NCI-H2171 treated with DMSO at 0.1 percent for 48 hours (cell line): ENCODE results near the gene PCDHA5.
"Not testable (repeated sequence)": the region's sequence is repeated elsewhere in the genome, so short reads cannot be mapped to it uniquely, and the experiment has no call there.

ENCODE experiments used
- DNase-seq: peaks from one replicate; lab custom pipeline; 2025; lab: John Stamatoyannopoulos, UW

Gene PCDHA5

DNA sequence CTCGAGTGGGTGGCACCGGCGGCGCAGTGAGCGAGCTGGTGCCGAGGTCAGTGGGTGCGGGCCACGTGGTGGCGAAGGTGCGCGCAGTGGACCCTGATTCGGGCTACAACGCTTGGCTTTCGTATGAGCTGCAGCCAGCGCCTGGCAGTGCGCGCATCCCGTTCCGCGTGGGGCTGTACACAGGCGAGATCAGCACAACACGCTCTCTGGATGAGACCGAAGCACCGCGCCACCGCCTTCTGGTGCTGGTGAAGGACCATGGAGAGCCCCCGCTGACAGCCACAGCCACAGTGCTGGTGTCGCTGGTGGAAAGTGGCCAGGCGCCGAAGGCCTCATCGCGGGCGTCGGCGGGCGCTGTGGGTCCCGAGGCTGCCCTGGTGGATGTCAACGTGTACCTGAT, 2.1 kb downstream of the PCDHA5 start:
- no peak for DNase-seq

DNA sequence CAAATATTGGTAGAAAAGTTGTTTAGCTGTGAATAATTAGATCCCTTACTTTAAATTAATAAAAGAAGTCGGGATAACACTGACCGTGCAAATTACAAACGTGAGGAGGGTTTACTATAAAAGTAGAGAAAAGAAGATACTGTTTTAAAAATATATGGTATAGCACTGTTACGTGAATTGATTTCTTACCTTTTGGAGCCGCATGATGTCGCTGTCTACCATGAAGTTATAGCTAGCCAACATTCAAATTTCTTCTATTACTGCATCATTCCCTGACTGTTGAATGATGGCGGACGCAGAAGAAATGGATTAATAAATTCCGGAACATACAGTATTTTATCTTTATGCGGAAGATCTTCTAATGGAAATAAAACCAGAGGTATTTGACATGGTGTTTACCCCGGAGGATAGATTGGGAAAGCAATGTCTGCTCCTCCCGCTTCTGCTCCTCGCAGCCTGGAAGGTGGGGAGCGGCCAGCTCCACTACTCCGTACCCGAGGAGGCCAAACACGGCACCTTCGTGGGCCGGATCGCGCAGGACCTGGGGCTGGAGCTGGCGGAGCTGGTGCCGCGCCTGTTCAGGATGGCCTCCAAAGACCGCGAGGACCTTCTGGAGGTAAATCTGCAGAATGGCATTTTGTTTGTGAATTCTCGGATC, 6.4 kb downstream of the PCDHA5 start, which contains the start of gene PCDHA6:
TSS of gene PCDHA6 (plus strand) at position 257 of the 658 bp plus-strand sequence. CDS start at position 389, 132 bp downstream.
- DNase-seq = peak; percentile 64

DNA sequence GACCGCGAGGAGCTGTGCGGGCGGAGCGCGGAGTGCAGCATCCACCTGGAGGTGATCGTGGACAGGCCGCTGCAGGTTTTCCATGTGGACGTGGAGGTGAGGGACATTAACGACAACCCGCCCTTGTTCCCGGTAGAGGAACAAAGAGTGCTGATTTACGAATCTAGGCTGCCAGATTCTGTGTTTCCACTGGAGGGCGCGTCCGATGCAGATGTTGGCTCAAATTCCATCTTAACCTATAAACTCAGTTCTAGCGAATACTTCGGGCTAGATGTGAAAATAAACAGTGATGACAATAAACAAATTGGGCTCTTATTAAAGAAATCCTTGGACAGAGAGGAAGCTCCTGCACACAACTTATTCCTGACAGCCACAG, 6.9 kb downstream of the PCDHA5 start:
- DNase-seq = peak; percentile 73

DNA sequence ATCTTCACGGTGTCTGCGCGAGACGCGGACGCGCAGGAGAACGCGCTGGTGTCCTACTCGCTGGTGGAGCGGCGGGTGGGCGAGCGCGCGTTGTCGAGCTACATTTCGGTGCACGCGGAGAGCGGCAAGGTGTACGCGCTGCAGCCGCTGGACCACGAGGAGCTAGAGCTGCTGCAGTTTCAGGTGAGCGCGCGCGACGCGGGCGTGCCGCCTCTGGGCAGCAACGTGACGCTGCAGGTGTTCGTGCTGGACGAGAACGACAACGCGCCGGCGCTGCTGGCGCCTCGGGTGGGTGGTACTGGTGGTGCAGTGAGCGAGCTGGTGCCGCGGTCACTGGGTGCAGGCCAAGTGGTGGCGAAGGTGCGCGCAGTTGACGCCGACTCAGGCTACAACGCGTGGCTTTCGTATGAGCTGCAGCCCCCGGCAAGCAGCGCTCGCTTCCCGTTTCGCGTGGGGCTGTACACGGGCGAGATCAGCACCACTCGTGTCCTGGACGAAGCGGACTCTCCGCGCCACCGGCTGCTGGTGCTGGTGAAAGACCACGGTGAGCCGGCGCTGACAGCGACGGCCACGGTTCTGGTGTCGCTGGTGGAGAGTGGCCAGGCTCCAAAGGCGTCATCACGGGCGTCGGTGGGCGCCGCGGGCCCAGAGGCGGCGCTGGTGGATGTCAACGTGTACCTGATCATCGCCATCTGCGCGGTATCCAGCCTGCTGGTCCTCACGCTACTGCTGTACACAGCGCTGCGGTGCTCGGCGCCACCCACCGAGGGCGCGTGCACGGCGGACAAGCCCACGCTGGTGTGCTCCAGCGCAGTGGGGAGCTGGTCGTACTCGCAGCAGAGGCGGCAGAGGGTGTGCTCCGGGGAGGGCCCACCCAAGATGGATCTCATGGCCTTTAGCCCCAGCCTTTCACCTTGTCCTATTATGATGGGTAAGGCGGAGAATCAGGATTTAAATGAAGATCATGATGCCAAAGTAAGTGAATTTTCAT, 8.4 kb downstream of the PCDHA5 start:
- not testable (repeated sequence) for DNase-seq

DNA sequence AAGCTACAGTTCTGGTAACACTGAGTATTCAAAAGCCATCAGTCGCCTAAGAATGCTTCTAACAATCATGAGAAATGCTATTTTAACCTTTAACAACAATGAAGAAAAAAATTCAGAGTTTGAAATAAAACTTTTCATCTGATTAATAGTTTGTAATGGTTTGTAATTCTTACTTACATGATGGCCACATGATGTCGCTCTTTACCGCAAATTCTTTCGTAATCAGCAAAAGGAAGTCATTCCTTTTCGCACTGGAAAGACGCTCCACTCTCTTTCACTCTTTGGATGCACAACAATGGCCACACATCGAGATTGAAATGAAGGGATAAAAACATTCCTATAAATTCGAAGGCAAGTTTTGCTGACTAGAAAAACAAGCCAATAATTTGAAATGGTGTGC, 12.6 kb downstream of the PCDHA5 start, which contains the start of gene PCDHA7:
TSS of gene PCDHA7 (plus strand) at position 277 of the 400 bp plus-strand sequence. CDS start at position 392, 115 bp downstream.
- no peak for DNase-seq

DNA sequence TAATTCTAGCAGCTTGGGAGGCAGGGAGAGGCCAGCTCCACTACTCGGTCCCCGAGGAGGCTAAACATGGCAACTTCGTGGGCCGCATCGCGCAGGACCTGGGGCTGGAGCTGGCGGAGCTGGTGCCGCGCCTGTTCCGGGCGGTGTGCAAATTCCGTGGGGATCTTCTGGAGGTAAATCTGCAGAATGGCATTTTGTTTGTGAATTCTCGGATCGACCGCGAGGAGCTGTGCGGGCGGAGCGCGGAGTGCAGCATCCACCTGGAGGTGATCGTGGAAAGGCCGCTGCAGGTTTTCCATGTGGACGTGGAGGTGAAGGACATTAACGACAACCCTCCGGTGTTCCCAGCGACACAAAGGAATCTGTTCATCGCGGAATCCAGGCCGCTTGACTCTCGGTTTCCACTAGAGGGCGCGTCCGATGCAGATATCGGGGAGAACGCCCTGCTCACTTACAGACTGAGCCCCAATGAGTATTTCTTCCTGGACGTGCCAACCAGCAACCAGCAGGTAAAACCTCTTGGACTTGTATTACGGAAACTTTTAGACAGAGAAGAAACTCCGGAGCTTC, 13.1 kb downstream of the PCDHA5 start:
- DNase-seq = not testable (repeated sequence)

DNA sequence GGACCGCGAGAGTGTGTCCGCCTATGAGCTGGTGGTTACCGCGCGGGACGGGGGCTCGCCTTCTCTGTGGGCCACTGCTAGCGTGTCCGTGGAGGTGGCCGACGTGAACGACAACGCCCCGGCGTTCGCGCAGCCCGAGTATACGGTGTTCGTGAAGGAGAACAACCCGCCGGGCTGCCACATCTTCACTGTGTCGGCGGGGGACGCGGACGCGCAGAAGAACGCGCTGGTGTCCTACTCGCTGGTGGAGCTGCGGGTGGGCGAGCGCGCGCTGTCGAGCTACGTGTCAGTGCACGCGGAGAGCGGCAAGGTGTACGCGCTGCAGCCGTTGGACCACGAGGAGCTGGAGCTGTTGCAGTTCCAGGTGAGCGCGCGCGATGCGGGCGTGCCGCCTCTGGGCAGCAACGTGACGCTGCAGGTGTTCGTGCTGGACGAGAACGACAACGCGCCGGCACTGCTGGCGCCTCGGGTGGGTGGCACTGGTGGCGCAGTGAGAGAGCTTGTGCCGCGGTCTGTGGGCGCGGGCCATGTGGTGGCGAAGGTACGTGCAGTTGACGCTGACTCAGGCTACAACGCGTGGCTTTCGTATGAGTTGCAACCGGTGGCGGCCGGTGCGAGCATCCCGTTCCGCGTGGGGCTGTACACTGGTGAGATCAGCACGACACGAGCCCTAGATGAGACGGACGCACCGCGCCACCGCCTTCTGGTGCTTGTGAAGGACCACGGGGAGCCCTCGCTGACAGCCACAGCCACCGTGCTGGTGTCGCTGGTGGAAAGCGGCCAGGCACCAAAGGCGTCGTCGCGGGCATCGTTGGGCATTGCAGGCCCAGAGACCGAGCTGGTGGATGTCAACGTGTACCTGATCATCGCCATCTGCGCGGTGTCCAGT, 14.5 kb downstream of the PCDHA5 start:
- no peak for DNase-seq

DNA sequence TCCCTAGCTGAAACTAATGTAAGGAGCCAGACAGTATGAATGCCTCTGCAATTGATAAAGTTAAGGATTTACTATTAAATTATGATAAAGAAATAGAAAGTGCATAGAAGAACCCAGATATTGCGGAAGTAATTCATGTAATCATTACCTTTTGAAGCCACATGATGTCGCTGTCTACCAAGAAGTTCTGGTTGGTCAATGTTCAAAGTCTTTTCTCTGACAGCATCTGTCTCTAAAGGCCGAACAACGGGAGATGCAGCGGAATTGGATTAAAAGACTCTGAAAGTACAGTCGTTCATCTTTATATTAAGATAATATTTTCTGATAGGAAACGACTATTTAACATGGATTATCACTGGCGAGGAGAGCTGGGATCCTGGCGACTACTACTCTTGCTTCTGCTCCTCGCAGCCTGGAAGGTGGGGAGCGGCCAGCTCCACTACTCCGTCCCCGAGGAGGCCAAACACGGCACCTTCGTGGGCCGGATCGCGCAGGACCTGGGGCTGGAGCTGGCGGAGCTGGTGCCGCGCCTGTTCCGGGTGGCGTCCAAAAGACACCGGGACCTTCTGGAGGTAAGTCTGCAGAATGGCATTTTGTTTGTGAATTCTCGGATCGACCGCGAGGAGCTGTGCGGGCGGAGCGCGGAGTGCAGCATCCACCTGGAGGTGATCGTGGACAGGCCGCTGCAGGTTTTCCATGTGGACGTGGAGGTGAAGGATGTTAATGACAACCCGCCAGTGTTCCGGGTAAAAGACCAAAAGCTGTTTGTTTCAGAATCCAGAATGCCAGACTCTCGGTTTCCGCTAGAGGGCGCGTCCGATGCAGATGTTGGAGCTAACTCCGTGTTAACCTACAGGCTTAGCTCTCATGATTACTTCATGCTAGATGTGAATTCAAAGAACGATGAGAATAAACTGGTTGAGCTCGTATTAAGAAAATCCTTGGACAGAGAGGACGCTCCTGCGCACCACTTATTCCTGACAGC, 19.9 kb downstream of the PCDHA5 start, which contains the start of gene PCDHA8:
TSS of gene PCDHA8 (plus strand) at position 210 of the 985 bp plus-strand sequence. CDS start at position 345, 135 bp downstream.
- DNase-seq = peak; percentile 3

DNA sequence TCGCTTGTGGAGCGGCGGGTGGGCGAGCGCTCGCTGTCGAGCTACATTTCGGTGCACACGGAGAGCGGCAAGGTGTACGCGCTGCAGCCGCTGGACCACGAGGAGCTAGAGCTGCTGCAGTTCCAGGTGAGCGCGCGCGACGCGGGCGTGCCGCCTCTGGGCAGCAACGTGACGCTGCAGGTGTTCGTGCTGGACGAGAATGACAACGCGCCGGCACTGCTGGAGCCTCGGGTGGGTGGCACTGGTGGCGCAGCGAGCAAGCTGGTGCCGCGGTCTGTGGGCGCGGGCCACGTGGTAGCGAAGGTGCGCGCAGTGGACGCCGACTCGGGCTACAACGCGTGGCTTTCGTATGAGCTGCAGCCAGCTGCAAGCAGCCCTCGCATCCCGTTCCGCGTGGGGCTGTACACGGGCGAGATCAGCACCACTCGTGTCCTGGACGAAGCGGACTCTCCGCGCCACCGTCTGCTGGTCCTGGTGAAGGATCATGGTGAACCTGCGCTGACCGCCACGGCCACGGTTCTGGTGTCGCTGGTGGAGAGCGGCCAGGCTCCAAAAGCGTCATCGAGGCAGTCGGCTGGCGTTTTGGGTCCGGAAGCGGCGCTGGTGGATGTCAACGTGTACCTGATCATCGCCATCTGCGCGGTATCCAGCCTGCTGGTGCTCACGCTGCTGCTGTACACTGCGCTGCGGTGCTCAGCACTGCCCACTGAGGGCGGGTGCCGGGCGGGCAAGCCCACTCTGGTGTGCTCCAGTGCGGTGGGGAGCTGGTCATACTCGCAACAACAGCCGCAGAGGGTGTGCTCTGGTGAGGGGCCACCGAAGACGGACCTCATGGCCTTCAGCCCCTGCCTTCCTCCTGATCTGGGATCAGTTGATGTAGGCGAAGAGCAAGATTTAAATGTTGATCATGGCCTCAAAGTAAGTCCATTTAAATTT, 21.7 kb downstream of the PCDHA5 start:
- DNase-seq = no peak

DNA sequence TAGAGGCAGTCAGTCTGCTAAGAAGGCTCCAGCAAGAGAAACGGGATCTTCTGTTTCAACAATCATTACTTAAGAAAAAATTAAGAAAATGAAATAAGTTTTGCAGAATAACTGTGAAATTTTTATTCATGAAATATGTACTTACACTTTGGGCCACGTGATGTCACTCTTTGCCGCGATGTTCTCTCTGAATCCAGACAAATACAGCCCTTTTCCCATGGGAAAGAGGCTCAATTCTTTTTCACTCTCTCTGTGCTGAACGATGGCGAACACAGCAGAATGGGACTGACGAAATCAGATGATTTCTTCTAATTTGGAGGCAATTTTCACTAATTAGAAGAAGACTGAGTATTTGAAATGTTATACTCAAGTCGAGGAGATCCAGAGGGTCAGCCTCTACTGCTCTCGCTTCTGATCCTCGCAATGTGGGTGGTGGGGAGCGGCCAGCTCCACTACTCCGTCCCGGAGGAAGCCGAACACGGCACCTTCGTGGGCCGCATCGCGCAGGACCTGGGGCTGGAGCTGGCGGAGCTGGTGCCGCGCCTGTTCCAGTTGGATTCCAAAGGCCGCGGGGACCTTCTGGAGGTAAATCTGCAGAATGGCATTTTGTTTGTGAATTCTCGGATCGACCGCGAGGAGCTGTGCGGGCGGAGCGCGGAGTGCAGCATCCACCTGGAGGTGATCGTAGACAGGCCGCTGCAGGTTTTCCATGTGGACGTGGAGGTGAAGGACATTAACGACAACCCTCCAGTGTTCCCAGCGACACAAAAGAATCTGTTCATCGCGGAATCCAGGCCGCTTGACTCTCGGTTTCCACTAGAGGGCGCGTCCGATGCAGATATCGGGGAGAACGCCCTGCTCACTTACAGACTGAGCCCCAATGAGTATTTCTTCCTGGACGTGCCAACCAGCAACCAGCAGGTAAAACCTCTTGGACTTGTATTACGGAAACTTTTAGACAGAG, 27.0 kb downstream of the PCDHA5 start, which contains the start of gene PCDHA9:
TSS of gene PCDHA9 (plus strand) at position 244 of the 964 bp plus-strand sequence. CDS start at position 358, 114 bp downstream.
- not testable (repeated sequence) for DNase-seq

DNA sequence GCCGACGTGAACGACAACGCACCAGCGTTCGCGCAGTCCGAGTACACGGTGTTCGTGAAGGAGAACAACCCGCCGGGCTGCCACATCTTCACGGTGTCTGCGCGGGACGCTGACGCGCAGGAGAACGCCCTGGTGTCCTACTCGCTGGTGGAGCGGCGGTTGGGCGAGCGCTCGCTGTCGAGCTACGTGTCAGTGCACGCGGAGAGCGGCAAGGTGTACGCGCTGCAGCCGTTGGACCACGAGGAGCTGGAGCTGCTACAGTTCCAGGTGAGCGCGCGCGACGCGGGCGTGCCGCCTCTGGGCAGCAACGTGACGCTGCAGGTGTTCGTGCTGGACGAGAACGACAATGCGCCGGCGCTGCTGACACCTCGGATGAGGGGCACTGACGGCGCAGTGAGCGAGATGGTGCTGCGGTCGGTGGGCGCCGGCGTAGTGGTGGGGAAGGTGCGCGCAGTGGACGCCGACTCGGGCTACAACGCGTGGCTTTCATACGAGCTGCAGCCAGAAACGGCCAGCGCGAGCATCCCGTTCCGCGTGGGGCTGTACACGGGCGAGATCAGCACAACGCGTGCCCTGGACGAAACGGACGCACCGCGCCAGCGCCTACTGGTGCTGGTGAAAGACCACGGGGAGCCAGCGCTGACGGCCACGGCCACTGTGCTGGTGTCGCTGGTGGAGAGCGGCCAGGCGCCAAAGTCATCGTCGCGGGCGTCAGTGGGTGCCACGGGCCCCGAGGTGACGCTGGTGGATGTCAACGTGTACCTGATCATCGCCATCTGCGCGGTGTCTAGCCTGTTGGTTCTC, 28.6 kb downstream of the PCDHA5 start:
- DNase-seq = not testable (repeated sequence)

DNA sequence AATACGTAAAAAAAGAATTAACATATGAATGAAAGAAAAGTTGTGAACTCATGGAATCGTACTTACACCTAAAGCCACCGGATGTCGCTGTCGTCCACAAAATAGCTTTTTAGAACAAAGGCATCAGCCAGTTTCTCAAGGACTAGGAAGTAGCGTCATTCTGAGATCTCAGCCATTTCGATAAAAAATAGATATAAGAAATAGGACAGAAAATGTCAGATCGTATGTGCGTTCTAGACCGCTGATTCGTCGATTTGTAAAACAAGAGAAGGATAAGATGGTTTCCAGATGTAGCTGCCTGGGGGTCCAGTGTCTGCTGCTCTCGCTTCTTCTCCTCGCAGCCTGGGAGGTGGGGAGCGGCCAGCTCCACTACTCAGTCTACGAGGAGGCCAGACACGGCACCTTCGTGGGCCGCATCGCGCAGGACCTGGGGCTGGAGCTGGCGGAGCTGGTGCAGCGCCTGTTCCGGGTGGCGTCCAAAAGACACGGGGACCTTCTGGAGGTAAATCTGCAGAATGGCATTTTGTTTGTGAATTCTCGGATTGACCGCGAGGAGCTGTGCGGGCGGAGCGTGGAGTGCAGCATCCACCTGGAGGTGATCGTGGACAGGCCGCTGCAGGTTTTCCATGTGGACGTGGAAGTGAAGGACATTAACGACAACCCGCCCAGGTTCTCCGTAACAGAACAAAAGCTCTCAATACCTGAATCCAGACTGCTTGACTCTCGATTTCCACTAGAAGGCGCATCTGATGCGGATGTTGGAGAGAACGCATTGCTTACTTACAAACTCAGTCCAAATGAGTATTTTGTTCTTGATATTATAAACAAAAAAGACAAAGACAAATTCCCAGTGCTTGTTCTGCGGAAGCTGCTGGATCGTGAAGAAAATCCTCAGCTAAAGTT, 34.6 kb downstream of the PCDHA5 start, which contains the start of gene PCDHA10:
TSS of gene PCDHA10 (plus strand) at position 126 of the 903 bp plus-strand sequence. CDS start at position 278, 152 bp downstream.
- DNase-seq = no peak

DNA sequence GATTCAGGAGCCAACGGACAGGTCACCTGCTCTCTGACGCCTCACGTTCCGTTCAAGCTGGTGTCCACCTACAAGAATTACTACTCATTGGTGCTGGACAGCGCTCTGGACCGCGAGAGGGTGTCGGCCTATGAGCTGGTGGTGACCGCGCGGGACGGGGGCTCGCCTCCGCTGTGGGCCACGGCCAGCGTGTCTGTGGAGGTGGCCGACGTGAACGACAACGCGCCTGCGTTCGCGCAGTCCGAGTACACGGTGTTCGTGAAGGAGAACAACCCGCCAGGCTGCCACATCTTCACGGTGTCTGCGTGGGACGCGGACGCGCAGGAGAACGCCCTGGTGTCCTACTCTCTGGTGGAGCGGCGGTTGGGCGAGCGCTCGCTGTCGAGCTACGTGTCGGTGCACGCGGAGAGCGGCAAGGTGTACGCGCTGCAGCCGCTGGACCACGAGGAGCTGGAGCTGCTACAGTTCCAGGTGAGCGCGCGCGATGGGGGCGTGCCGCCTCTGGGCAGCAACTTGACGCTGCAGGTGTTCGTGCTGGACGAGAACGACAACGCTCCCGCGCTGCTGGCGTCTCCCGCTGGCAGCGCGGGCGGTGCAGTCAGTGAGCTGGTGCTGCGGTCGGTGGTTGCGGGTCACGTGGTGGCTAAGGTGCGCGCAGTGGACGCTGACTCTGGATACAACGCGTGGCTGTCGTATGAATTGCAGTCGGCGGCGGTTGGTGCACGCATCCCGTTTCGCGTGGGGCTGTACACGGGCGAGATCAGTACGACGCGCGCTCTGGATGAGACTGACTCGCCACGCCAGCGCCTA, 36.0 kb downstream of the PCDHA5 start:
- no peak for DNase-seq

DNA sequence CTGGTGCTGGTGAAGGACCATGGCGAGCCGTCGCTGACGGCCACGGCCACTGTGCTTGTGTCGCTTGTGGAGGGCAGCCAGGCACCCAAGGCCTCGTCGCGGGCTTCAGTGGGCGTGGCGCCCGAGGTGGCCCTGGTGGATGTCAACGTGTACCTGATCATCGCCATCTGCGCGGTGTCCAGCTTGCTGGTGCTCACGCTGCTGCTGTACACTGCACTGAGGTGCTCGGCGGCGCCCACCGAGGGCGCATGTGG, 36.5 kb downstream of the PCDHA5 start:
- no peak for DNase-seq
